HL-60 (cell line): ENCODE results near the gene SH3TC2.

Experiments
- CTCF ChIP-seq: IDR thresholded peaks from one replicate; pipeline ENCODE4 v1.5.1; 2011; ENCODE audit warnings: low read length, control low read depth, inconsistent platforms; ENCODE audit not compliant: insufficient read depth
- SPI1 ChIP-seq: IDR thresholded peaks from 2 replicates; pipeline ENCODE4 v1.6.1; 2012; ENCODE audit warnings: low read depth, mild to moderate bottlenecking, borderline replicate concordance

- TF ChIP-seq CTCF, result no peak
- TF ChIP-seq SPI1, result no peak
Measured at GRCh38 chr5:148999741-149000140, 63.1 kb downstream of the SH3TC2 start.
